GM18951 (cell line): ENCODE measurements around the gene KCNN3.
"Not testable (repeated sequence)": the region's sequence is repeated elsewhere in the genome, so short reads cannot be mapped to it uniquely, and the experiment has no call there.

Experiments used
- POLR2A ChIP-seq: IDR thresholded peaks from 4 replicates; pipeline ENCODE4 v1.6.1; 2011; ENCODE audit warnings: mild to moderate bottlenecking; ENCODE audit not compliant: insufficient read length, insufficient read depth; ENCODE audit errors: extremely low read depth
- in situ Hi-C: fragments of 300-500 bp; cut with MboI; formaldehyde crosslinking; loops from one replicate; pipeline ENCODE4 v1.12.0; 2022; ENCODE audit warnings: low sequenced_read_pairs, mixed read lengths, inconsistent platforms; ENCODE audit not compliant: unreplicated experiment

Gene KCNN3

GRCh38 chr1:154870115-154870571 lies at the start of gene KCNN3:
Gene KCNN3 (minus strand): TSS chr1:154870281. CDS start chr1:154869964, 317 bp downstream.
- in situ Hi-C loops, result no loop called here
- peak; percentile 97 for TF ChIP-seq POLR2A

GRCh38 chr1:154913273-154913672 lies 43.2 kb upstream of the KCNN3 start:
- no peak for TF ChIP-seq POLR2A
- in situ Hi-C loops, result no loop called here

GRCh38 chr1:154912755-154913154 lies 42.7 kb upstream of the KCNN3 start:
- no peak for TF ChIP-seq POLR2A
- in situ Hi-C loops, result no loop called here

GRCh38 chr1:154911691-154912550 lies 41.8 kb upstream of the KCNN3 start:
- in situ Hi-C loops, result no loop called here
- no peak for TF ChIP-seq POLR2A

- in situ Hi-C loops, result no loop called here
- TF ChIP-seq POLR2A, result no peak
Measured at GRCh38 chr1:154910851-154911250, 40.8 kb upstream of the KCNN3 start.

GRCh38 chr1:154908937-154909336 lies 38.9 kb upstream of the KCNN3 start:
- in situ Hi-C loops, result no loop called here

GRCh38 chr1:154908129-154908528 lies 38.0 kb upstream of the KCNN3 start:
- in situ Hi-C loops, result not testable (repeated sequence)

More at GRCh38 chr1:154908937-154909336, 38.9 kb upstream of the KCNN3 start:
- no peak for TF ChIP-seq POLR2A

GRCh38 chr1:154906621-154907081 lies 36.6 kb upstream of the KCNN3 start:
- in situ Hi-C loops, result no loop called here
- TF ChIP-seq POLR2A, result no peak

GRCh38 chr1:154902938-154903566 lies 33.0 kb upstream of the KCNN3 start:
- in situ Hi-C loops, result no loop called here

GRCh38 chr1:154901591-154901990 lies 31.5 kb upstream of the KCNN3 start:
- in situ Hi-C loops, result no loop called here
- no peak for TF ChIP-seq POLR2A

More at GRCh38 chr1:154902938-154903566, 33.0 kb upstream of the KCNN3 start:
- TF ChIP-seq POLR2A, result no peak

- in situ Hi-C loops, result loop anchor here (25.0 kb wide), 1 partner anchor 337 kb away; the partner anchor contains the start of genes CHRNB2 and UBE2Q1
- no peak for TF ChIP-seq POLR2A
Measured at GRCh38 chr1:154899041-154899440, 29.0 kb upstream of the KCNN3 start.

- in situ Hi-C loops, result loop anchor here (25.0 kb wide), 1 partner anchor 335 kb away; the partner anchor contains the start of genes CHRNB2 and UBE2Q1
- no peak for TF ChIP-seq POLR2A
Measured at GRCh38 chr1:154896771-154897286, 26.7 kb upstream of the KCNN3 start.

GRCh38 chr1:154895798-154896197 lies 25.7 kb upstream of the KCNN3 start:
- TF ChIP-seq POLR2A, result no peak
- in situ Hi-C loops, result loop anchor here (25.0 kb wide), 1 partner anchor 333 kb away; the partner anchor contains the start of genes CHRNB2 and UBE2Q1
